ENCODE measurements around the gene NTNG1.

- TF ChIP-seq CTCF (conservative IDR thresholded peaks at IDR 0.05; ENCODE audit: low read length) (no peak), EZH2phosphoT487 (IDR thresholded peaks at IDR 0.05; ENCODE audit: borderline replicate concordance, low read depth, low read length) (no peak)
These were observed 355.2 kb downstream of the NTNG1 start for GRCh38 chr1:107496002-107496401.
